Measurements from ENCODE around the gene TMC6.
"Not testable (repeated sequence)": the region's sequence is repeated elsewhere in the genome, so short reads cannot be mapped to it uniquely, and the experiment has no call there.

TMC6 gene

GRCh38 chr17:78142119-78142861 is 13.7 kb upstream of the TMC6 start:
- H3K36me3 ChIP-seq (ENCODE audit: control insufficient read depth in 1 of 2, insufficient read depth in 2 of 2, low read length in 2 of 2), result no peaks in the 10 kb centered on the region
- H3K9me3 ChIP-seq (ENCODE audit: control insufficient read depth in 1 of 2, low read length in 2 of 2), result no peaks in the 10 kb centered on the region
- H3K4me1 ChIP-seq (ENCODE audit: control insufficient read depth in 1 of 2, insufficient read depth in 2 of 2, low read length in 2 of 2), result peaks cover 54 to 68% of the 10 kb centered on the region in 2 donors
- peak overlapping the region in 1 of 2 donors; percentile 1 for H3K9ac ChIP-seq (ENCODE audit: low read depth in 1 of 2, low read length in 2 of 2)
- no peaks in the 10 kb centered on the region for H3K27me3 ChIP-seq (ENCODE audit: control insufficient read depth in 1 of 2, insufficient read depth in 2 of 2, low read length in 2 of 2)
- H3K27ac ChIP-seq (ENCODE audit: low read depth, low read length), result peak overlapping the region; percentile 20
- no peak overlapping the region for H3K4me3 ChIP-seq (ENCODE audit: low read depth in 1 of 2, low read length in 2 of 2)

- Histone ChIP-seq H3K4me1 (ENCODE audit: control insufficient read depth in 1 of 2, insufficient read depth in 2 of 2, low read length in 2 of 2) (peaks cover 53 to 71% of the 10 kb centered on the region in 2 donors), H3K36me3 (ENCODE audit: control insufficient read depth in 1 of 2, insufficient read depth in 2 of 2, low read length in 2 of 2) (no peaks in the 10 kb centered on the region), H3K27ac (ENCODE audit: low read depth, low read length) (no peak overlapping the region), H3K9ac (ENCODE audit: low read depth in 1 of 2, low read length in 2 of 2) (peak overlapping the region in 1 of 2 donors; percentile 1), H3K4me3 (ENCODE audit: low read depth in 1 of 2, low read length in 2 of 2) (no peak overlapping the region), H3K9me3 (ENCODE audit: control insufficient read depth in 1 of 2, low read length in 2 of 2) (no peaks in the 10 kb centered on the region), H3K27me3 (ENCODE audit: control insufficient read depth in 1 of 2, insufficient read depth in 2 of 2, low read length in 2 of 2) (no peaks in the 10 kb centered on the region)
These were observed 13.0 kb upstream of the TMC6 start for GRCh38 chr17:78141437-78142118.

- H3K4me3 ChIP-seq (ENCODE audit: low read depth in 1 of 2, low read length in 2 of 2), result peak overlapping the region in 1 of 2 donors; percentile 32
- peaks cover 0 to under 1% of the 10 kb centered on the region in 2 donors for H3K36me3 ChIP-seq (ENCODE audit: control insufficient read depth in 1 of 2, insufficient read depth in 2 of 2, low read length in 2 of 2)
- peaks cover 42 to 66% of the 10 kb centered on the region in 2 donors for H3K4me1 ChIP-seq (ENCODE audit: control insufficient read depth in 1 of 2, insufficient read depth in 2 of 2, low read length in 2 of 2)
- H3K9ac ChIP-seq (ENCODE audit: low read depth in 1 of 2, low read length in 2 of 2), result peak overlapping the region in 1 of 2 donors; percentile 57
- no peak overlapping the region for H3K27ac ChIP-seq (ENCODE audit: low read depth, low read length)
- no peaks in the 10 kb centered on the region for H3K9me3 ChIP-seq (ENCODE audit: control insufficient read depth in 1 of 2, low read length in 2 of 2)
- H3K27me3 ChIP-seq (ENCODE audit: control insufficient read depth in 1 of 2, insufficient read depth in 2 of 2, low read length in 2 of 2), result no peaks in the 10 kb centered on the region
These were observed 11.9 kb upstream of the TMC6 start for GRCh38 chr17:78140169-78141051.

- not testable (repeated sequence) for H3K27ac ChIP-seq (ENCODE audit: low read depth, low read length); H3K27me3 ChIP-seq (ENCODE audit: control insufficient read depth in 1 of 2, insufficient read depth in 2 of 2, low read length in 2 of 2); H3K9me3 ChIP-seq (ENCODE audit: control insufficient read depth in 1 of 2, low read length in 2 of 2); H3K36me3 ChIP-seq (ENCODE audit: control insufficient read depth in 1 of 2, insufficient read depth in 2 of 2, low read length in 2 of 2)
- Histone ChIP-seq H3K4me1 (ENCODE audit: control insufficient read depth in 1 of 2, insufficient read depth in 2 of 2, low read length in 2 of 2) (peaks cover 36 to 60% of the 10 kb centered on the region in 2 donors), H3K4me3 (ENCODE audit: low read depth in 1 of 2, low read length in 2 of 2) (peak overlapping the region in 1 of 2 donors; percentile 32), H3K9ac (ENCODE audit: low read depth in 1 of 2, low read length in 2 of 2) (peak overlapping the region in 1 of 2 donors; percentile 57)
These were observed 11.3 kb upstream of the TMC6 start for GRCh38 chr17:78139861-78140168.

GRCh38 chr17:78138204-78139060 is 9.9 kb upstream of the TMC6 start:
- Histone ChIP-seq H3K27ac (ENCODE audit: low read depth, low read length) (no peak overlapping the region), H3K36me3 (ENCODE audit: control insufficient read depth in 1 of 2, insufficient read depth in 2 of 2, low read length in 2 of 2) (peaks cover 0 to 7% of the 10 kb centered on the region in 2 donors), H3K4me1 (ENCODE audit: control insufficient read depth in 1 of 2, insufficient read depth in 2 of 2, low read length in 2 of 2) (peaks cover 23 to 56% of the 10 kb centered on the region in 2 donors), H3K9me3 (ENCODE audit: control insufficient read depth in 1 of 2, low read length in 2 of 2) (no peaks in the 10 kb centered on the region), H3K4me3 (ENCODE audit: low read depth in 1 of 2, low read length in 2 of 2) (no peak overlapping the region), H3K9ac (ENCODE audit: low read depth in 1 of 2, low read length in 2 of 2) (no peak overlapping the region), H3K27me3 (ENCODE audit: control insufficient read depth in 1 of 2, insufficient read depth in 2 of 2, low read length in 2 of 2) (no peaks in the 10 kb centered on the region)

GRCh38 chr17:78137392-78138203 is 9.0 kb upstream of the TMC6 start:
- Histone ChIP-seq H3K9me3 (ENCODE audit: control insufficient read depth in 1 of 2, low read length in 2 of 2) (no peaks in the 10 kb centered on the region), H3K9ac (ENCODE audit: low read depth in 1 of 2, low read length in 2 of 2) (no peak overlapping the region), H3K27ac (ENCODE audit: low read depth, low read length) (no peak overlapping the region), H3K27me3 (ENCODE audit: control insufficient read depth in 1 of 2, insufficient read depth in 2 of 2, low read length in 2 of 2) (no peaks in the 10 kb centered on the region), H3K4me3 (ENCODE audit: low read depth in 1 of 2, low read length in 2 of 2) (no peak overlapping the region), H3K36me3 (ENCODE audit: control insufficient read depth in 1 of 2, insufficient read depth in 2 of 2, low read length in 2 of 2) (peaks cover 0 to 7% of the 10 kb centered on the region in 2 donors), H3K4me1 (ENCODE audit: control insufficient read depth in 1 of 2, insufficient read depth in 2 of 2, low read length in 2 of 2) (peaks cover 26 to 62% of the 10 kb centered on the region in 2 donors)

GRCh38 chr17:78135858-78136500 is 7.4 kb upstream of the TMC6 start:
- Histone ChIP-seq H3K27me3 (ENCODE audit: control insufficient read depth in 1 of 2, insufficient read depth in 2 of 2, low read length in 2 of 2) (no peaks in the 10 kb centered on the region), H3K27ac (ENCODE audit: low read depth, low read length) (no peak overlapping the region), H3K4me1 (ENCODE audit: control insufficient read depth in 1 of 2, insufficient read depth in 2 of 2, low read length in 2 of 2) (peaks cover 17 to 51% of the 10 kb centered on the region in 2 donors), H3K36me3 (ENCODE audit: control insufficient read depth in 1 of 2, insufficient read depth in 2 of 2, low read length in 2 of 2) (peaks cover 0 to 7% of the 10 kb centered on the region in 2 donors), H3K9me3 (ENCODE audit: control insufficient read depth in 1 of 2, low read length in 2 of 2) (no peaks in the 10 kb centered on the region), H3K9ac (ENCODE audit: low read depth in 1 of 2, low read length in 2 of 2) (no peak overlapping the region), H3K4me3 (ENCODE audit: low read depth in 1 of 2, low read length in 2 of 2) (no peak overlapping the region)

- no peaks in the 10 kb centered on the region for H3K9me3 ChIP-seq (ENCODE audit: control insufficient read depth in 1 of 2, low read length in 2 of 2)
- H3K27me3 ChIP-seq (ENCODE audit: control insufficient read depth in 1 of 2, insufficient read depth in 2 of 2, low read length in 2 of 2), result no peaks in the 10 kb centered on the region
- H3K4me3 ChIP-seq (ENCODE audit: low read depth in 1 of 2, low read length in 2 of 2), result no peak overlapping the region
- H3K4me1 ChIP-seq (ENCODE audit: control insufficient read depth in 1 of 2, insufficient read depth in 2 of 2, low read length in 2 of 2), result peaks cover 24 to 51% of the 10 kb centered on the region in 2 donors
- H3K27ac ChIP-seq (ENCODE audit: low read depth, low read length), result no peak overlapping the region
- peaks cover 0 to 7% of the 10 kb centered on the region in 2 donors for H3K36me3 ChIP-seq (ENCODE audit: control insufficient read depth in 1 of 2, insufficient read depth in 2 of 2, low read length in 2 of 2)
- no peak overlapping the region for H3K9ac ChIP-seq (ENCODE audit: low read depth in 1 of 2, low read length in 2 of 2)
These were observed 6.4 kb upstream of the TMC6 start for GRCh38 chr17:78134899-78135385.
